CD14-positive monocyte (primary cell): ENCODE data around the gene TMEM80. TPM values are rescaled to one million over a fixed set of nuclear protein-coding genes. Genes with fewer than 3 reads are reported as not detected.
A peak's percentile ranks its signal among the peaks of the same experiment; 100 is the strongest.

Experiments used
- DNase-seq, 3 donors: peaks; one replicate each; pipeline ENCODE4 v3.0.0-alpha.2; 2011 to 2022
- H2AFZ ChIP-seq: 2 replicates; pipeline ENCODE4 v1.6.0; 2012; ENCODE audit warnings: mild to moderate bottlenecking, low read depth, low read length, inconsistent platforms; ENCODE audit not compliant: insufficient read depth, poor library complexity, severe bottlenecking
- H3K27ac ChIP-seq, 2 donors: 1 replicate in 1 of 2; 2 replicates in 1 of 2; pipeline ENCODE4 v1.5.1; 2012 to 2013; ENCODE audit warnings: low read length in 2 of 2, control low read depth in 1 of 2, inconsistent platforms in 1 of 2, low read depth in 1 of 2, mild to moderate bottlenecking in 1 of 2
- H3K27me3 ChIP-seq, 2 donors: one replicate each; pipeline versions ENCODE4 v1.6.0 to v1.6.1; 2011 to 2013; ENCODE audit warnings: low read length in 2 of 2; ENCODE audit not compliant: control insufficient read depth in 2 of 2, insufficient read depth in 2 of 2
- H3K36me3 ChIP-seq, 2 donors: replicated peaks in 1 of 2; 1 replicate in 1 of 2; 2 replicates in 1 of 2; pipeline versions ENCODE4 v1.5.1 to v1.6.1; 2012 to 2013; ENCODE audit warnings: low read length in 2 of 2, control low read depth in 1 of 2, inconsistent platforms in 1 of 2, mild to moderate bottlenecking in 1 of 2; ENCODE audit not compliant: insufficient read depth in 2 of 2, control insufficient read depth in 1 of 2
- H3K4me1 ChIP-seq, 2 donors: 1 replicate in 1 of 2; 2 replicates in 1 of 2; pipeline versions ENCODE4 v1.5.1 to v1.6.1; 2012 to 2013; ENCODE audit warnings: low read length in 2 of 2, control low read depth in 1 of 2, inconsistent platforms in 1 of 2, mild to moderate bottlenecking in 1 of 2, moderate library complexity in 1 of 2; ENCODE audit not compliant: insufficient read depth in 2 of 2, control insufficient read depth in 1 of 2
- H3K4me2 ChIP-seq: replicated peaks from 2 replicates; pipeline ENCODE3; 2012; ENCODE audit warnings: low read length, moderate library complexity, mild to moderate bottlenecking; ENCODE audit not compliant: poor library complexity, severe bottlenecking; ENCODE audit errors: extremely low read depth
- H3K4me3 ChIP-seq, 3 experiments: fragments of 200-600 bp in 1 of 3; sonication (generic) in 1 of 3; replicated peaks in 1 of 3; 1 replicate in 2 of 3; 2 replicates in 1 of 3; pipeline ENCODE4 v1.5.1; 2011 to 2013; ENCODE audit warnings: low read length in 3 of 3, mild to moderate bottlenecking in 3 of 3, control low read depth in 2 of 3, low read depth in 2 of 3, inconsistent platforms in 1 of 3, moderate library complexity in 1 of 3
- H3K79me2 ChIP-seq: 2 replicates; pipeline ENCODE4 v1.6.0; 2012; ENCODE audit warnings: mild to moderate bottlenecking, control low read depth, inconsistent platforms, low read length, moderate library complexity; ENCODE audit not compliant: insufficient read depth
- H3K9ac ChIP-seq: 2 replicates; pipeline ENCODE4 v1.6.0; 2017; ENCODE audit warnings: low read length, mild to moderate bottlenecking; ENCODE audit not compliant: insufficient read depth, poor library complexity, severe bottlenecking
- H3K9me3 ChIP-seq, 2 donors: replicated peaks in 1 of 2; 1 replicate in 1 of 2; 2 replicates in 1 of 2; pipeline versions ENCODE4 v1.5.1 to v1.6.1; 2012 to 2013; ENCODE audit warnings: low read length in 2 of 2, control low read depth in 1 of 2; ENCODE audit not compliant: control insufficient read depth in 1 of 2, insufficient read depth in 1 of 2
- H4K20me1 ChIP-seq: 2 replicates; pipeline ENCODE4 v1.6.0; 2012; ENCODE audit warnings: mild to moderate bottlenecking, low read length, control low read depth, moderate library complexity; ENCODE audit not compliant: insufficient read depth
- H3K27ac Mint-ChIP-seq, 7 donors: one replicate each; pipeline ENCODE4 v1.8.0; 2020; ENCODE audit warnings: mild to moderate bottlenecking in 7 of 7, mixed read lengths in 7 of 7, moderate library complexity in 6 of 7, inconsistent platforms in 2 of 7
- H3K27me3 Mint-ChIP-seq, 3 donors: one replicate each; pipeline ENCODE4 v1.8.0; 2021 to 2022; ENCODE audit warnings: low read depth in 3 of 3, mild to moderate bottlenecking in 3 of 3, mixed read lengths in 3 of 3, moderate library complexity in 3 of 3, inconsistent platforms in 1 of 3
- H3K36me3 Mint-ChIP-seq, 2 donors: one replicate each; pipeline ENCODE4 v1.8.0; 2020; ENCODE audit warnings: mixed read lengths in 2 of 2, inconsistent platforms in 1 of 2, mild to moderate bottlenecking in 1 of 2
- H3K4me1 Mint-ChIP-seq: one replicate; pipeline ENCODE4 v1.8.0; 2020; ENCODE audit warnings: mild to moderate bottlenecking, mixed read lengths
- H3K4me3 Mint-ChIP-seq, 2 donors: one replicate each; pipeline ENCODE4 v1.8.0; 2020; ENCODE audit warnings: mild to moderate bottlenecking in 2 of 2, mixed read lengths in 2 of 2, moderate library complexity in 1 of 2
- H3K9me3 Mint-ChIP-seq, 7 donors: one replicate each; pipeline ENCODE4 v1.8.0; 2020 to 2022; ENCODE audit warnings: mixed read lengths in 7 of 7, mild to moderate bottlenecking in 6 of 7, moderate library complexity in 6 of 7, inconsistent platforms in 2 of 7
- WGBS: methylation state at CpG from one replicate; pipeline ENCODE4 v1.1.5; 2013; ENCODE audit warnings: missing lambda C conversion rate; ENCODE audit not compliant: insufficient coverage; 5-methylcytosine and 5-hydroxymethylcytosine counted together
- intact Hi-C, 2 donors: fragments of 100-400 bp; cut with micrococcal nuclease; formaldehyde crosslinking; loops; one replicate each; pipeline versions ENCODE4 v1.15.0 to v1.15.1; 2023
- polyA plus RNA-seq, 3 donors: library from polyadenylated mRNA; depleted of rRNA in 1 of 3; unstranded in 2 of 3; stranded (reverse) in 1 of 3; fragments of 300-500 nt in 2 of 3; fragments of >200 nt in 1 of 3; fragmentation: Illumina TruSeq in 2 of 3; gene quantifications; 1 replicate in 2 of 3; 2 replicates in 1 of 3; pipeline ENCODE4 v1.2.3, GENCODE V29; 2012 to 2021
- TF ChIP-seq, protein P1 (sequence below): fragments of 200-600 bp; IDR thresholded peaks from one replicate; pipeline ENCODE4 v1.8.0; 2022; ENCODE audit warnings: antibody characterized with exemption, mild to moderate bottlenecking

The TMEM80 gene
- polyA plus RNA-seq, 3 donors: 31.6 to 69.4 (median 37.3) TPM

DNA sequence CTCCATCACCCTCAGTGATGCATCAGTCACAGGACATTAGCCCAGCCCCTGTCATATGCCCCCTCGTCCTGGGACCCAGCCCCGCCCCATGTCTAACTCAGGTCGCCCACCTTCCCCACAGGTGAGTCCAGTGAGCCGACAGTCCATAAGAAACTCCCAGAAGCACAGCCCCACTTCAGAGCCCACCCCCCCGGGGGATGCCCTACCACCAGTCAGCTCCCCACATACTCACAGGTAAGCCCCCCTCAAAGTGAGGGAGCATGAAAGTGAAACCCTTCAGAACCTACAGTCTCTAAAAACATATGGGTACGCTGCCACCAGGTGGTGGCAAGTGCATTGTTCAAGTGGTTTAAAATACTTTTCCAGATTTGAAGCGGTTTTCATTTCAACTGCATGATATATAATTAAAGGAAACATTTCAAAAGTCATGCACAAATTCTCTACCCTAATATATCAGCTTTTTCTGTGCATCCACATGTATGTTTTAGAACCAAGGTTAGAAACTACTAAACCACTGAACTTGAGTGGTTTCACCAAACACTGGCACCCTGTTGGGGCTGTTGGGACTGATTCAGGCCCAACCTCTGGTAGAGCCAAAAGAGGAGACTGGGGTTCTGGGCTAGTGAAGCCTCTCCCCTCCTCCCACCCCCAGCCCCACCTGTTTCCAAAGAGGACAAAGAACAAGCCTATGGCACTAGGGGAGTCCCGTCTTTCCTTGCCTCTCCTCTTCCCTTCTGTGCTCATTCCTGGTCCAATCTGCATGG lies 27.7 kb downstream of the TMEM80 start:
- H3K4me1 ChIP-seq: peaks cover 34 to 54% of the 10 kb centered on the region in 2 donors
- peaks cover 0 to 5% of the 10 kb centered on the region in 2 donors for H3K9me3 ChIP-seq
- H3K36me3 ChIP-seq: no peaks in the 10 kb centered on the region
- H3K9me3 Mint-ChIP-seq: peaks cover 0 to 26% (median 4%) of the 10 kb centered on the region in 7 donors
- H2AFZ ChIP-seq: no peak overlapping the region
- peak overlapping the region in 1 of 3 experiments; percentile 46 for H3K4me3 ChIP-seq
- no peak overlapping the region for H3K27ac ChIP-seq
- peaks cover 8 to 67% of the 10 kb centered on the region in 2 donors for H3K27me3 ChIP-seq
- peaks cover 44 to 87% (median 65%) of the 10 kb centered on the region in 3 donors for H3K27me3 Mint-ChIP-seq
- peaks cover 16% of the 10 kb centered on the region for H3K4me1 Mint-ChIP-seq
- TF ChIP-seq, protein P1, sequence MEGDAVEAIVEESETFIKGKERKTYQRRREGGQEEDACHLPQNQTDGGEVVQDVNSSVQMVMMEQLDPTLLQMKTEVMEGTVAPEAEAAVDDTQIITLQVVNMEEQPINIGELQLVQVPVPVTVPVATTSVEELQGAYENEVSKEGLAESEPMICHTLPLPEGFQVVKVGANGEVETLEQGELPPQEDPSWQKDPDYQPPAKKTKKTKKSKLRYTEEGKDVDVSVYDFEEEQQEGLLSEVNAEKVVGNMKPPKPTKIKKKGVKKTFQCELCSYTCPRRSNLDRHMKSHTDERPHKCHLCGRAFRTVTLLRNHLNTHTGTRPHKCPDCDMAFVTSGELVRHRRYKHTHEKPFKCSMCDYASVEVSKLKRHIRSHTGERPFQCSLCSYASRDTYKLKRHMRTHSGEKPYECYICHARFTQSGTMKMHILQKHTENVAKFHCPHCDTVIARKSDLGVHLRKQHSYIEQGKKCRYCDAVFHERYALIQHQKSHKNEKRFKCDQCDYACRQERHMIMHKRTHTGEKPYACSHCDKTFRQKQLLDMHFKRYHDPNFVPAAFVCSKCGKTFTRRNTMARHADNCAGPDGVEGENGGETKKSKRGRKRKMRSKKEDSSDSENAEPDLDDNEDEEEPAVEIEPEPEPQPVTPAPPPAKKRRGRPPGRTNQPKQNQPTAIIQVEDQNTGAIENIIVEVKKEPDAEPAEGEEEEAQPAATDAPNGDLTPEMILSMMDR: peak; percentile 85
- peak overlapping the region in 1 of 7 donors; percentile 43 for H3K27ac Mint-ChIP-seq
- H3K79me2 ChIP-seq: no peaks in the 10 kb centered on the region
- H3K4me2 ChIP-seq: peak overlapping the region; percentile 57
- 61% methylated on average over 5 of the region's 8 CpGs for WGBS
- DNase-seq: peak; percentile 44 to 61 (median 57)
- H3K9ac ChIP-seq: no peak overlapping the region
- intact Hi-C loops: loop anchor here (1.0 to 5.0 kb wide), 4 partner anchors 61 to 171 kb away; no protein-coding TSS in a partner anchor
- no peaks in the 10 kb centered on the region for H4K20me1 ChIP-seq
- H3K4me3 Mint-ChIP-seq: peak overlapping the region; percentile 61 to 86
- peaks cover 0 to 1% of the 10 kb centered on the region in 2 donors for H3K36me3 Mint-ChIP-seq

DNA sequence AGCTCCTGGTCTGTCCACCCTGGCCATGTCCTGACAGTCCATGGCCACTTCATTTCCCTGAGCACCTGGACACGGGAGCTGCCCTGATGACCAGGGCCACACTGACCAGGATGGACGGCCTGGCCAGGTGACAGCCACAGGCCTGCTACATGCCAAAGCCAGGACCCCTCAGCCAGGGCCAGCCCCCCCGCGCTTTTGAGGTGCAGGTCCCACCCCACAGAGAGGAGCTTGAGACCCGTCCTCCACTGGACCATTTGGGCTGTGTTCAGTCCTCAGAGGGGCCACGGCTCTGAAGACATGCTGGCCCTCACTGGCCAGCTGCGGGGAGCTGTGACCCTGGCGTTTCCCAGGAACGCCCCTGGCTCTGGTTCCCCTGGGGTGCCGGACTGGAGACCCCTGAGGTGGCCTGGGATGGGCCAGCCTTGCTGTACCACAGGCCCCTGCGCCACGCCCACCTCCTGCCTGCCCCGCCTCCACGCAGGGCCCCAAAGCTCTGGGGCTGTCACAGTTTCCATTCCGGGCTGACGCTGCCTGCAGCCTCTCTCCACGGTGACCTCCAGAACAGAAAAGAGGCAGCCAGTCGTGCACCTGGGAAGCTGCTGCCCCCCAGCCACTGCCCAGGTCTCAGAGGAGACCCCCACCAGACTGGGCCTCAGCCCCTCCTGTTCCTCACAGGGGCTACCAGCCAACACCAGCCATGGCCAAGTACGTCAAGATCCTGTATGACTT lies 28.6 kb downstream of the TMEM80 start:
- H3K79me2 ChIP-seq: no peaks in the 10 kb centered on the region
- DNase-seq: no peak
- WGBS: 87% methylated on average over 18 of the region's 19 CpGs
- Mint-ChIP-seq H3K36me3 (peaks cover 0 to 1% of the 10 kb centered on the region in 2 donors), H3K4me3 (peak overlapping the region in 1 of 2 donors; percentile 73), H3K27me3 (peaks cover 38 to 84% (median 57%) of the 10 kb centered on the region in 3 donors), H3K27ac (no peak overlapping the region), H3K4me1 (peaks cover 21% of the 10 kb centered on the region), H3K9me3 (peaks cover 0 to 26% (median 4%) of the 10 kb centered on the region in 7 donors)
- H2AFZ ChIP-seq: no peak overlapping the region
- no peak overlapping the region for H3K27ac ChIP-seq
- no peak overlapping the region for H3K4me3 ChIP-seq
- H3K9me3 ChIP-seq: peaks cover 0 to 5% of the 10 kb centered on the region in 2 donors
- TF ChIP-seq, protein P1: no peak
- H4K20me1 ChIP-seq: no peaks in the 10 kb centered on the region
- H3K36me3 ChIP-seq: no peaks in the 10 kb centered on the region
- no peak overlapping the region for H3K4me2 ChIP-seq
- peaks cover 8 to 65% of the 10 kb centered on the region in 2 donors for H3K27me3 ChIP-seq
- H3K4me1 ChIP-seq: peaks cover 42 to 64% of the 10 kb centered on the region in 2 donors
- intact Hi-C loops: loop anchor here in 1 of 2 donors (5.0 kb wide), 1 partner anchor 62 kb away; no protein-coding TSS in a partner anchor
- H3K9ac ChIP-seq: no peak overlapping the region
